ENCODE results near the gene KCTD8. TPM values are rescaled to one million over a fixed set of nuclear protein-coding genes. Genes with fewer than 3 reads are reported as not detected.

KCTD8 gene
- total RNA-seq, 1 experiment from 2014 or later = not detected

DNA sequence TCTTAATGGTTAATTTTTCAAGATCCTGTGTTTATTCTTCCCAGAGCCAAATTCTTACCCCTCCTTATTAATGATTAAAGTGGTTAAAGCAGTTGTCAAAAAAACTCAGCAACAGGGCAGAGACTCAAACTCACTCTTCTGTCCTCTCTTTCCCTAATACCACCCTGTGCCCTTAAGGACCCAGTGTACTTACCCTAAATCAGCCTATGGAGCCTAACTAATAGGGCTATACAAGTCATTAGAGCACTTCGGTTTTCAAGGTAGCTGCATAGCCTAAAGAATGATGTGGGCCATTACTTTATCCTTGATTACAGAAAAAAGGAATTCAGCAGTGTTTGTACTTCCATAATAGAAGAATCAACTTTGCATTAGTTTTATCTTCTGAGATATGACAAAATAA is 216.3 kb downstream of the KCTD8 start:
- BruUV-seq (replicated peaks) = no TSS peak
- Mint-ChIP-seq H3K36me3 (ENCODE audit: insufficient read depth, unreplicated experiment) (no peaks in the 10 kb centered on the region), H3K4me3 (ENCODE audit: low read depth, unreplicated experiment) (no peak overlapping the region), H3K9me3 (ENCODE audit: low read depth, unreplicated experiment) (peaks cover 7% of the 10 kb centered on the region), H3K27ac (ENCODE audit: unreplicated experiment) (no peak overlapping the region), H3K27me3 (ENCODE audit: unreplicated experiment) (no peaks in the 10 kb centered on the region), H3K4me1 (ENCODE audit: low read depth, unreplicated experiment) (no peaks in the 10 kb centered on the region)
- CTCF ChIA-PET = no interaction called here
- intact Hi-C loops (cut with micrococcal nuclease; ENCODE audit: unreplicated experiment) = no loop called here
- TF ChIP-seq CTCF (IDR thresholded peaks at IDR 0.05; ENCODE audit: unreplicated experiment) = no peak
- no peak for DNase-seq

DNA sequence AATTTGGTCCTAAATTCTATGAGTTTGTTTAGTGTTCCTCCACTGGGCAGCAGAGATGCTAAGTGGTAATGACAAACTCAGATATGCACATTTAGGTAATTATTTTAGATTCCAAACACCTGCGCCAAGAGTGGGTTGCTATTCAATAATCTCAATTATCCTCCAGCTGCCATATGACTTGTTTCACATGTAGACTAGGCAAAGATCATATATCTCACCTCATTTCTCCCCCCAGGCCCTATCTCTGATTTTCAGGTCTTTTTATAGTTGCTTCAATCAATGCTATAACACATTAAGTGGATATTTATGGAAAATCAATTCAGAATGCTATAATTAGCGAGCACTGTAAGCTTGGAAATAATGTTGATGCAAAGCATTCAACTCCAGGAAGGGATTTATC is 217.6 kb downstream of the KCTD8 start:
- H3K27ac Mint-ChIP-seq (ENCODE audit: unreplicated experiment) = no peak overlapping the region
- CTCF ChIA-PET = no interaction called here
- intact Hi-C loops (cut with micrococcal nuclease; ENCODE audit: unreplicated experiment) = no loop called here
- H3K27me3 Mint-ChIP-seq (ENCODE audit: unreplicated experiment) = no peaks in the 10 kb centered on the region
- no peaks in the 10 kb centered on the region for H3K36me3 Mint-ChIP-seq (ENCODE audit: insufficient read depth, unreplicated experiment)
- BruUV-seq (replicated peaks) = no TSS peak
- peaks cover 5% of the 10 kb centered on the region for H3K9me3 Mint-ChIP-seq (ENCODE audit: low read depth, unreplicated experiment)
- TF ChIP-seq CTCF (IDR thresholded peaks at IDR 0.05; ENCODE audit: unreplicated experiment) = no peak
- H3K4me3 Mint-ChIP-seq (ENCODE audit: low read depth, unreplicated experiment) = no peak overlapping the region
- no peak for DNase-seq
- H3K4me1 Mint-ChIP-seq (ENCODE audit: low read depth, unreplicated experiment) = no peaks in the 10 kb centered on the region

DNA sequence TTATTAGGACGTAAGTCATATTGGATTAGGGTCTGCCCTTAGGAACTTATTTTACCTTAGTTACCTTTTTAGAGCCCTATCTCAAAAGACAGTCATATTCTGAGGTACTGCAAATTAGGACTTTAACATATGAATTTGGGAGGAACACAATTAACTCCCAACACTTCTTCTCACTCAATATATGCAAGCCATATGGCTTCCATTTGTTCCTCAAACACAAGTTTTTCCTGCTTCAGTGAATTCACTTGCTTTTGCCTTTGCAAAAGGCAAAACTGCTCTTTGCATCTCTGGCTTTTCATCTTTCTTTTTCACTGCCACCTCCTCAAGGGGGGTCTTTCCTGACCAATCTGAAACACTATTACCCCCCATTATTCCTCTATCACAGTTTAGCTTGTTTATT is 220.3 kb downstream of the KCTD8 start:
- no peak overlapping the region for H3K4me3 Mint-ChIP-seq (ENCODE audit: low read depth, unreplicated experiment)
- no peaks in the 10 kb centered on the region for H3K4me1 Mint-ChIP-seq (ENCODE audit: low read depth, unreplicated experiment)

GRCh38 chr4:44221407-44221806 is 227.2 kb downstream of the KCTD8 start:
- CTCF ChIA-PET = no interaction called here
- no peak for DNase-seq
- H3K4me3 Mint-ChIP-seq (ENCODE audit: low read depth, unreplicated experiment) = no peak overlapping the region
- TF ChIP-seq CTCF (IDR thresholded peaks at IDR 0.05; ENCODE audit: unreplicated experiment) = no peak
- intact Hi-C loops (cut with micrococcal nuclease; ENCODE audit: unreplicated experiment) = no loop called here
- H3K27ac Mint-ChIP-seq (ENCODE audit: unreplicated experiment) = no peak overlapping the region
- BruUV-seq (replicated peaks) = no TSS peak
- no peaks in the 10 kb centered on the region for H3K27me3 Mint-ChIP-seq (ENCODE audit: unreplicated experiment)
- no peaks in the 10 kb centered on the region for H3K4me1 Mint-ChIP-seq (ENCODE audit: low read depth, unreplicated experiment)
- H3K9me3 Mint-ChIP-seq (ENCODE audit: low read depth, unreplicated experiment) = peaks cover 9% of the 10 kb centered on the region
- H3K36me3 Mint-ChIP-seq (ENCODE audit: insufficient read depth, unreplicated experiment) = no peaks in the 10 kb centered on the region

More for the DNA sequence above, 220.3 kb downstream of the KCTD8 start:
- Mint-ChIP-seq H3K27ac (ENCODE audit: unreplicated experiment) (no peak overlapping the region), H3K27me3 (ENCODE audit: unreplicated experiment) (no peaks in the 10 kb centered on the region), H3K36me3 (ENCODE audit: insufficient read depth, unreplicated experiment) (no peaks in the 10 kb centered on the region), H3K9me3 (ENCODE audit: low read depth, unreplicated experiment) (peaks cover 2% of the 10 kb centered on the region)
- CTCF ChIA-PET = no interaction called here
- no TSS peak for BruUV-seq (replicated peaks)
- TF ChIP-seq CTCF (IDR thresholded peaks at IDR 0.05; ENCODE audit: unreplicated experiment) = no peak
- DNase-seq = no peak
- intact Hi-C loops (cut with micrococcal nuclease; ENCODE audit: unreplicated experiment) = no loop called here

DNA sequence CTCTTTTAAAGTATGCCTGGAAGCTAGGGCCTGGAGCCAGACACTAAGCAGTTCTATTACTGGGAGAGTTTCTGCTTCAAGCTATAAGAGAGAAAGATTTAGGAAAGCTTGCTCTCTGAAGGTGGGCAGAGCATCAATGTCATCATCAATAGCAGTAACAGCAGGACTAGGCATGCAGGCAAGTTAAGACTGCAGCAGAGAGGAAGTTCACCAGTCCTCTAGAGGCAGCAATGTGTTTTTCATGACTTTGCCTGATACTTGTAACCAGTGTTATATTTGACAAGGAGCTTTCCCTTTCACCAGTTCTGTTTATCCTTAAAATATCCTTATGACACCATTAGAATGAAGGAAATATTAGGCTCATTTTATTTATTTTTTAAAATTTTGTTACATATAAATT is 237.9 kb downstream of the KCTD8 start:
- Mint-ChIP-seq H3K4me3 (ENCODE audit: low read depth, unreplicated experiment) (no peak overlapping the region), H3K9me3 (ENCODE audit: low read depth, unreplicated experiment) (peaks cover 7% of the 10 kb centered on the region), H3K27ac (ENCODE audit: unreplicated experiment) (no peak overlapping the region), H3K36me3 (ENCODE audit: insufficient read depth, unreplicated experiment) (no peaks in the 10 kb centered on the region), H3K4me1 (ENCODE audit: low read depth, unreplicated experiment) (no peaks in the 10 kb centered on the region), H3K27me3 (ENCODE audit: unreplicated experiment) (no peaks in the 10 kb centered on the region)
- no TSS peak for BruUV-seq (replicated peaks)
- TF ChIP-seq CTCF (IDR thresholded peaks at IDR 0.05; ENCODE audit: unreplicated experiment) = no peak
- no peak for DNase-seq
- CTCF ChIA-PET = no interaction called here
- intact Hi-C loops (cut with micrococcal nuclease; ENCODE audit: unreplicated experiment) = no loop called here

Data from Calu3 (cell line).